Body of pancreas (tissue), 4 donors: Measurements from ENCODE around the gene CLEC16A. TPM values are rescaled to one million over a fixed set of nuclear protein-coding genes. Genes with fewer than 3 reads are reported as not detected.

Experiments
- ATAC-seq: fragments of 150-250 bp; one replicate; pipeline ENCODE4 v1.9.1; 2016
- DNase-seq, 4 donors: peaks; one replicate each; pipeline ENCODE4 v3.0.0-alpha.2; 2019
- H3K27ac ChIP-seq, 4 donors: fragments of 200-600 bp; sonication (generic); 1 replicate in 3 of 4; 2 replicates in 1 of 4; pipeline versions ENCODE4 v1.5.1 to v1.6.1; 2016 to 2019; ENCODE audit warnings: mild to moderate bottlenecking in 1 of 4, mixed read lengths in 1 of 4, moderate library complexity in 1 of 4
- H3K27me3 ChIP-seq, 2 donors: fragments of 200-600 bp; sonication (generic); one replicate each; pipeline ENCODE4 v1.6.0; 2016; ENCODE audit warnings: mild to moderate bottlenecking in 1 of 2
- H3K36me3 ChIP-seq, 2 donors: fragments of 200-600 bp; sonication (generic); replicated peaks in 1 of 2; 2 replicates each; pipeline ENCODE4 v1.5.1; 2016; ENCODE audit warnings: low read depth in 2 of 2; ENCODE audit not compliant: insufficient read depth in 1 of 2
- H3K4me1 ChIP-seq: fragments of 200-600 bp; sonication (generic); one replicate; pipeline ENCODE4 v1.6.0; 2016
- H3K4me3 ChIP-seq, 2 donors: fragments of 200-600 bp; sonication (generic); 1 replicate in 1 of 2; 2 replicates in 1 of 2; pipeline ENCODE4 v1.5.1; 2016 to 2019
- H3K9me3 ChIP-seq, 3 donors: fragments of 200-600 bp; sonication (generic); 1 replicate in 2 of 3; 2 replicates in 1 of 3; pipeline ENCODE4 v1.5.1; 2016
- CTCF ChIP-seq, 7 experiments: fragments of 450-650 bp in 4 of 7; fragments of 200-600 bp in 3 of 7; sonication (generic) in 3 of 7; IDR thresholded peaks; one replicate each; pipeline ENCODE4 v1.5.1; 2016 to 2019; ENCODE audit warnings: antibody characterized with exemption in 7 of 7
- POLR2A ChIP-seq, 3 donors: fragments of 450-650 bp; IDR thresholded peaks; one replicate each; pipeline ENCODE4 v1.6.1; 2016; ENCODE audit warnings: antibody characterized with exemption in 3 of 3, mild to moderate bottlenecking in 2 of 3
- WGBS, 2 donors: methylation state at CpG; one replicate each; pipeline ENCODE4 v1.1.5; 2017; 5-methylcytosine and 5-hydroxymethylcytosine counted together
- intact Hi-C: fragments of 100-400 bp; cut with DNase I; formaldehyde crosslinking; loops from one replicate; pipeline ENCODE4 v1.15.1; 2023
- total RNA-seq, 2 donors: library from RNA; depleted of rRNA; stranded (reverse); fragments of >200 nt; gene quantifications; one replicate each; pipeline ENCODE4 v1.1.0, GENCODE V29; 2016

The CLEC16A gene
- total RNA-seq, 2 donors from 2014 or later = 15.0 to 21.4 TPM

DNA sequence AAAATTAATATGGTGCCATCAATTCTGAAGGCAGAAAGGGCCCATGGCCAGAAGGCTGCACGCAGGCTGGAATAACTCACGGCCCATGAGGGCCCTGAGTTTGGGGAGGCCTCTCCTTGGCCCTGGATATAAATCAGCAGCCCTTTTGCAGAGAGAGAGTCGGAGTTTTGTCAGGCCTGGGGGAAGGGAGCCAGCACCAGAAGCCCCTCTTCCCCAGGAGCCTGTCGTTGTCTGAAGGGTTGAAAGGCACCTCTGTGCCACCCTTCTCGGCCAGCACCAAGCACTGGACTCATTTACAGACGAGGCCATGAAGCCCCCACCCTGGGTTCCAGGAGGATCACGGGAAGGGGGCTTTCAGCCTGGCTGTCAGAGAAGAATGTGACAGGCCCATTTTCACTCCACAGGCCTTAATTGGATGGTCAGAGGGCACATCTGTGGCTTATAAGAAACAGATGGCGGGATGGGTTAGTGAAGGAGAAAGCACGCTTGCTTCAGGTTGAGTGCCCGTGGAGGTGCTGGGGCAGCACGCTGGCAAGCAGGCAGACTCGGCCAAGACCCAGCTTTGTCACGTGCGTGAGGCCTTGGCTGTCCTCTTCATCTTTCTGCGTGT, 140.6 kb downstream of the CLEC16A start:
- Histone ChIP-seq H3K36me3 (no peaks in the 10 kb centered on the region), H3K27me3 (no peaks in the 10 kb centered on the region), H3K9me3 (no peaks in the 10 kb centered on the region), H3K4me1 (peaks cover 9% of the 10 kb centered on the region), H3K4me3 (no peak overlapping the region), H3K27ac (no peak overlapping the region)
- 82 to 89% methylated on average over 10 to 15 of the region's 15 CpGs for whole genome bisulfite sequencing, 2 donors
- DNase-seq (no peak), ATAC-seq (no peak)
- intact Hi-C loops = no loop called here
- no peak for TF ChIP-seq CTCF (IDR thresholded peaks at IDR 0.05)
- no peak for TF ChIP-seq POLR2A (IDR thresholded peaks at IDR 0.05)

DNA sequence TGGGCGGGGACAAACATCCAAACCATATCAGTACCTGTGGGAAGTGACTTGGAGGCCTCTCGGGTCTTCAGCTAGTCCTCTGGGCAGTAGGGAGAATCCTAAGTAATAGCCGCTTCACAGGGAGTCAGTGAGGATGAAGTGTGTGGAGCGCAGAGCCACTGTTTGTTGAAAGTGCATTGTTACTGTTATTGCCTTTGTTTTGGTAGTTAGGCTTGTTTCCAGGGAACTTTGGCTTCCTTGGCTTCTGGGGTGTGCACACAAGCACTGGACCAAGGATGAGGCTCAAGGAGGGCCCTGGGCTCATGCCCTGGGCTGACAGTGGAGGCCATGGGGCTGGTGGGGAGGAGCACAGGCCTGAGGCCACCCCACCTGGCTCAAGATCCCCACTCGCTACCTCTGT, 141.6 kb downstream of the CLEC16A start:
- intact Hi-C loops = no loop called here
- Histone ChIP-seq H3K36me3 (no peaks in the 10 kb centered on the region), H3K9me3 (no peaks in the 10 kb centered on the region), H3K4me3 (no peak overlapping the region), H3K27me3 (no peaks in the 10 kb centered on the region), H3K4me1 (peaks cover 6% of the 10 kb centered on the region), H3K27ac (no peak overlapping the region)
- TF ChIP-seq POLR2A (IDR thresholded peaks at IDR 0.05) (no peak), CTCF (IDR thresholded peaks at IDR 0.05) (no peak)
- WGBS, 2 donors = 99 to 100% methylated on average over 2 to 5 of the region's 5 CpGs
- ATAC-seq = no peak
- no peak for DNase-seq

DNA sequence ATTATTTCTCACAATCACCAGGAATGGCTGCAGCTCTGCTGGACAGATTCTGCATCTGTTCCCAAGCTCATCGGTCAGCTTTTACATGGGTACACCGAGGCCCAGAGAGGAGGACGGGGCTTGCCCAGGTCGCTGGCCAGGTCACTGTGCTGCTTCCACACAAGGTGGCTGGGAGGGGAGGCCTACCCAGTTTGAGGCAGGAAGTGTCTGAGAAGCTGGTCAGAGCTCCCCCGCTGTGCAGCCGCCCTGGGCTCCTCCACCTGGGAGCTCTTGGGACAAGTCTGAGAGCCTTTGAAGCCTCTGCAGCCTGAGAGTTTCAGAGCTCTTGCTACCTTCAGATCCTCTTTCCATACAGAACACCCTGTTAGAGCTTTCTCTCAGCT, 143.3 kb downstream of the CLEC16A start:
- DNase-seq (no peak), ATAC-seq (no peak)
- H3K27ac ChIP-seq = no peak overlapping the region
- TF ChIP-seq POLR2A (IDR thresholded peaks at IDR 0.05) (no peak), CTCF (IDR thresholded peaks at IDR 0.05) (no peak)
- no peaks in the 10 kb centered on the region for H3K36me3 ChIP-seq
- H3K4me1 ChIP-seq = peaks cover 6% of the 10 kb centered on the region
- H3K27me3 ChIP-seq = no peaks in the 10 kb centered on the region
- H3K9me3 ChIP-seq = no peaks in the 10 kb centered on the region
- WGBS, 2 donors = 80 to 91% methylated on average over 4 to 6 of the region's 6 CpGs
- no peak overlapping the region for H3K4me3 ChIP-seq
- intact Hi-C loops = no loop called here

DNA sequence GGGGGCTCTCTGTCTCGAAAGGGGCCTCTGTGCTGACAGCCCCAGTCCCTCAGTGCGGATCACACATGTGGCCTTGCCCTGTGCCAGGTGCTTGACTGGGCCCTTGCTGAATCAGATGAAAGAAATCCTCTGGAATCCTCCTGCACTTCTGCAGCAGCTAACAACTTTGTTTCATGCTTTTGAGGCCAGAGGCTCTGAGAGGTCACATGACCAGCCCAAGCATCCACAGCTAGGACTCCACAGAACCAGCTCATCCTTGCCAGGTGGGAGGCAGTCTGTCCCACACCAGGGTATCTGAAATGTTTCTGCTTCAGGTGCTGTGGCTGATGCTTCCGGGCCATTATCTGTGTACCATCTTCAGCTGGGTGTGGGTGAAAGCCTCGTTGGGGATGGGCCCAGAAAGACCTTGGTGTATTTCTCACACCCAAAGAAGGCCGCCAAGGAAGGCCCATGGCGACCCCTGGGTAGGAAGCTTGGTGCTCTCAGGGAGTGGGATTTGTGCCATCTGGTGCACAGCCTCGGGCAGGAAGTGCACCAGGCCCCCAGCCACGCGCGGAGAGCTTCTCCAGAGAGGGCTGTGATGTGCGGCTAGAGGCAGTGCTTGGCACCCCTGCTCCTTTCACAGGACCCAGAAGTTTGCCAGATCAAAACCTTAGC, 143.8 kb downstream of the CLEC16A start:
- Histone ChIP-seq H3K4me3 (no peak overlapping the region), H3K36me3 (no peaks in the 10 kb centered on the region), H3K4me1 (peaks cover 6% of the 10 kb centered on the region), H3K27me3 (no peaks in the 10 kb centered on the region), H3K9me3 (no peaks in the 10 kb centered on the region), H3K27ac (no peak overlapping the region)
- WGBS, 2 donors = 82 to 87% methylated on average over 7 to 11 of the region's 11 CpGs
- TF ChIP-seq CTCF (IDR thresholded peaks at IDR 0.05) (no peak), POLR2A (IDR thresholded peaks at IDR 0.05) (no peak)
- intact Hi-C loops = no loop called here
- ATAC-seq (no peak), DNase-seq (no peak)

- Histone ChIP-seq H3K27me3 (no peaks in the 10 kb centered on the region), H3K4me3 (no peak overlapping the region), H3K27ac (no peak overlapping the region), H3K4me1 (peaks cover 9% of the 10 kb centered on the region), H3K36me3 (no peaks in the 10 kb centered on the region), H3K9me3 (no peaks in the 10 kb centered on the region)
- no peak for DNase-seq
- WGBS, 2 donors = 76 to 81% methylated on average over 6 of the region's 6 CpGs
- intact Hi-C loops = no loop called here
- no peak for ATAC-seq
- no peak for TF ChIP-seq POLR2A (IDR thresholded peaks at IDR 0.05)
- no peak for TF ChIP-seq CTCF (IDR thresholded peaks at IDR 0.05)
These were observed 144.5 kb downstream of the CLEC16A start for GRCh38 chr16:11088831-11089230.
